Ascending aorta (tissue), 2 donors: Measurements from ENCODE around the gene TGFB1. TPM values are rescaled to one million over a fixed set of nuclear protein-coding genes. Genes with fewer than 3 reads are reported as not detected.

Experiments used
- DNase-seq, 2 donors: peaks; one replicate each; pipeline ENCODE4 v3.0.0-alpha.2; 2019; ENCODE audit warnings: low spot score in 2 of 2
- H3K27ac ChIP-seq, 2 donors: fragments of 200-600 bp; sonication (generic); one replicate each; pipeline ENCODE4 v1.5.1; 2016 to 2017; ENCODE audit warnings: mild to moderate bottlenecking in 1 of 2
- H3K27me3 ChIP-seq: fragments of 200-600 bp; sonication (generic); one replicate; pipeline ENCODE4 v1.5.1; 2017
- H3K36me3 ChIP-seq, 2 donors: fragments of 200-600 bp; sonication (generic); one replicate each; pipeline ENCODE4 v1.5.1; 2016
- H3K4me1 ChIP-seq, 2 donors: fragments of 200-600 bp; sonication (generic); one replicate each; pipeline ENCODE4 v1.5.1; 2016 to 2017; ENCODE audit warnings: mild to moderate bottlenecking in 1 of 2
- H3K4me3 ChIP-seq, 2 donors: fragments of 200-600 bp; sonication (generic); one replicate each; pipeline ENCODE4 v1.5.1; 2016 to 2017; ENCODE audit warnings: mild to moderate bottlenecking in 1 of 2
- H3K9me3 ChIP-seq, 2 donors: fragments of 200-600 bp; sonication (generic); one replicate each; pipeline ENCODE4 v1.5.1; 2016
- CTCF ChIP-seq, 3 experiments: fragments of 200-600 bp in 2 of 3; fragments of 450-650 bp in 1 of 3; sonication (generic) in 2 of 3; IDR thresholded peaks; one replicate each; pipeline ENCODE4 v1.5.1; 2016 to 2019; ENCODE audit warnings: antibody characterized with exemption in 3 of 3, mild to moderate bottlenecking in 1 of 3, moderate library complexity in 1 of 3
- intact Hi-C: fragments of 100-400 bp; cut with DNase I; formaldehyde crosslinking; loops from one replicate; pipeline ENCODE4 v1.15.1; 2023
- total RNA-seq: library from RNA; depleted of rRNA; stranded (reverse); fragments of >200 nt; gene quantifications from one replicate; pipeline ENCODE4 v1.1.0, GENCODE V29; 2016

The TGFB1 gene
- total RNA-seq, 1 donor from 2014 or later, result 103 TPM

GRCh38 chr19:41328842-41329225 is 24.9 kb downstream of the TGFB1 start:
- DNase-seq, result no peak
- intact Hi-C loops, result no loop called here
- Histone ChIP-seq H3K9me3 (no peaks in the 10 kb centered on the region), H3K36me3 (peaks cover 23 to 41% of the 10 kb centered on the region in 2 donors), H3K4me1 (peaks cover 21 to 40% of the 10 kb centered on the region in 2 donors), H3K4me3 (no peak overlapping the region), H3K27me3 (no peaks in the 10 kb centered on the region), H3K27ac (peak overlapping the region in 1 of 2 donors; percentile 97)
- no peak for TF ChIP-seq CTCF (IDR thresholded peaks at IDR 0.05)

- Histone ChIP-seq H3K27ac (peak overlapping the region; percentile 85 to 97), H3K27me3 (no peaks in the 10 kb centered on the region), H3K4me3 (peak overlapping the region in 1 of 2 donors; percentile 34), H3K4me1 (peaks cover 25 to 45% of the 10 kb centered on the region in 2 donors), H3K36me3 (peaks cover 23 to 37% of the 10 kb centered on the region in 2 donors), H3K9me3 (no peaks in the 10 kb centered on the region)
- intact Hi-C loops, result no loop called here
- no peak for TF ChIP-seq CTCF (IDR thresholded peaks at IDR 0.05)
- DNase-seq, result no peak
These were observed 25.4 kb downstream of the TGFB1 start for GRCh38 chr19:41328157-41328841.

DNA sequence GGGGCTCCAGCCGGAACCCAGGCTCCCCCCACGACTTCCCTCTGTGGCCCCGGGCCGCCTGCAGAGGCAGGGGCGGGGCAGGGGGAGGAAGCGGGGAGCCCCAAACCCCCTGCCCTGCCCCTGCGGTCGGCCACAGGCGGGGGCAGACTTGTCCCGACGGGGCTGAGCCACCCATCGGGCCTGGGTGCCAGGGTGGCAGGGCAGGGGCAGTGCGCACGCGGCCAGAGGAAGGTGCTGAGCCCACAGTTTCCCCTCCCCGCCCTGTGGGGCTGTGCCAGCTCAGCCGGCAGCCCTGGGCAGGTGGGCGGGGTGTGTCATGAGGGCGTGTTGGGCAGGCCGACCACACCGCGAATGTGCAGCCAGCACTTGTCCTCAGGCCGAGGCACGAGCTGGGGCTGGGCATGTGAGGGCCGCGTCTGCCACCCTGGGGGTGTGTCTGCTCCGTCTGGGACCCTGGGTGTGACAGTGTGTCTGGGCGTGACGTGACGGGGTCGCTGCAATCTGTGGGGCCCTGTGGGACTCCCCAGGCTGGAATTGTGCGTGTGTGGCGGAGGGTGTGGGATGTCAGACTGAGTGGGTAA is 26.1 kb downstream of the TGFB1 start:
- no peaks in the 10 kb centered on the region for H3K27me3 ChIP-seq
- peaks cover 31 to 51% of the 10 kb centered on the region in 2 donors for H3K4me1 ChIP-seq
- H3K9me3 ChIP-seq, result no peaks in the 10 kb centered on the region
- peaks cover 23 to 37% of the 10 kb centered on the region in 2 donors for H3K36me3 ChIP-seq
- H3K4me3 ChIP-seq, result peak overlapping the region in 1 of 2 donors; percentile 34
- intact Hi-C loops, result no loop called here
- TF ChIP-seq CTCF (IDR thresholded peaks at IDR 0.05), result no peak
- DNase-seq, result peak in 1 of 2 donors; percentile 83
- H3K27ac ChIP-seq, result peak overlapping the region; percentile 85 to 97

- no peak for DNase-seq
- H3K27ac ChIP-seq, result peak overlapping the region; percentile 85 to 97
- H3K4me3 ChIP-seq, result peak overlapping the region in 1 of 2 donors; percentile 34
- H3K36me3 ChIP-seq, result peaks cover 22 to 37% of the 10 kb centered on the region in 2 donors
- intact Hi-C loops, result no loop called here
- H3K9me3 ChIP-seq, result no peaks in the 10 kb centered on the region
- no peaks in the 10 kb centered on the region for H3K27me3 ChIP-seq
- TF ChIP-seq CTCF (IDR thresholded peaks at IDR 0.05), result no peak
- peaks cover 33 to 57% of the 10 kb centered on the region in 2 donors for H3K4me1 ChIP-seq
These were observed 26.6 kb downstream of the TGFB1 start for GRCh38 chr19:41327076-41327575.

GRCh38 chr19:41325947-41326706 is 27.6 kb downstream of the TGFB1 start:
- H3K4me1 ChIP-seq, result peaks cover 37 to 64% of the 10 kb centered on the region in 2 donors
- TF ChIP-seq CTCF (IDR thresholded peaks at IDR 0.05), result no peak

More at GRCh38 chr19:41325947-41326706, 27.6 kb downstream of the TGFB1 start:
- intact Hi-C loops, result loop anchor here (1.0 kb wide), 1 partner anchor 27 kb away; the partner anchor contains the start of gene TGFB1
- Histone ChIP-seq H3K9me3 (no peaks in the 10 kb centered on the region), H3K27ac (peak overlapping the region; percentile 85 to 97), H3K36me3 (peaks cover 15 to 28% of the 10 kb centered on the region in 2 donors), H3K4me3 (peak overlapping the region; percentile 29 to 62), H3K27me3 (no peaks in the 10 kb centered on the region)
- DNase-seq, result no peak
